Liver (tissue), 9 donors: ENCODE measurements around the gene ITGAE. TPM values are rescaled to one million over a fixed set of nuclear protein-coding genes. Genes with fewer than 3 reads are reported as not detected.
A peak's percentile ranks its signal among the peaks of the same experiment; 100 is the strongest.

Experiments
- DNase-seq: peaks from one replicate; pipeline ENCODE4 v3.0.0-alpha.2; 2017; ENCODE audit warnings: low spot score
- H3K27ac ChIP-seq, 2 donors: one replicate each; pipeline ENCODE4 v1.7.0; 2013; ENCODE audit warnings: inconsistent platforms in 2 of 2, low read length in 2 of 2, control low read depth in 1 of 2, low read depth in 1 of 2, mild to moderate bottlenecking in 1 of 2
- H3K27me3 ChIP-seq, 4 donors: one replicate each; pipeline versions ENCODE4 v1.6.1 to v1.7.0; 2013; ENCODE audit warnings: low read length in 3 of 4, inconsistent platforms in 1 of 4, mild to moderate bottlenecking in 1 of 4, moderate library complexity in 1 of 4; ENCODE audit not compliant: control insufficient read depth in 4 of 4, insufficient read depth in 4 of 4
- H3K36me3 ChIP-seq, 4 donors: one replicate each; pipeline versions ENCODE4 v1.6.1 to v1.7.0; 2013; ENCODE audit warnings: low read length in 3 of 4, mild to moderate bottlenecking in 3 of 4, low read depth in 1 of 4, moderate library complexity in 1 of 4; ENCODE audit not compliant: control insufficient read depth in 4 of 4, insufficient read depth in 3 of 4
- H3K4me1 ChIP-seq, 4 donors: one replicate each; pipeline versions ENCODE4 v1.6.1 to v1.7.0; 2013; ENCODE audit warnings: low read length in 3 of 4, mild to moderate bottlenecking in 3 of 4, moderate library complexity in 1 of 4; ENCODE audit not compliant: control insufficient read depth in 4 of 4, insufficient read depth in 4 of 4
- H3K4me3 ChIP-seq, 3 donors: one replicate each; pipeline versions ENCODE4 v1.6.1 to v1.7.0; 2013; ENCODE audit warnings: low read length in 3 of 3, control low read depth in 1 of 3, low read depth in 1 of 3, mild to moderate bottlenecking in 1 of 3
- H3K9ac ChIP-seq, 2 donors: one replicate each; pipeline ENCODE4 v1.7.0; 2013; ENCODE audit warnings: low read length in 2 of 2, mild to moderate bottlenecking in 2 of 2, moderate library complexity in 2 of 2, control low read depth in 1 of 2, low read depth in 1 of 2
- H3K9me3 ChIP-seq, 4 donors: one replicate each; pipeline versions ENCODE4 v1.6.1 to v1.7.0; 2013; ENCODE audit warnings: low read length in 3 of 4; ENCODE audit not compliant: control insufficient read depth in 4 of 4
- CTCF ChIP-seq: fragments of 150-350 bp; IDR thresholded peaks from 2 replicates; pipeline ENCODE4 v1.5.1; 2017; ENCODE audit warnings: improper control_type of control experiment, low read depth, low read length; ENCODE audit not compliant: missing input control
- EGR1 ChIP-seq, 2 donors: IDR thresholded peaks; 2 replicates each; pipeline ENCODE4 v1.6.1; 2016 to 2018; ENCODE audit warnings: antibody characterized with exemption in 2 of 2, low read depth in 2 of 2
- FOXA1 ChIP-seq: IDR thresholded peaks from 2 replicates; pipeline ENCODE4 v1.6.1; 2016; ENCODE audit warnings: antibody characterized with exemption
- FOXA2 ChIP-seq: IDR thresholded peaks from 2 replicates; pipeline ENCODE4 v1.6.1; 2016; ENCODE audit warnings: antibody characterized with exemption
- GABPA ChIP-seq, 2 donors: IDR thresholded peaks in 1 of 2; conservative IDR thresholded peaks in 1 of 2; 2 replicates each; pipeline ENCODE4 v1.6.1; 2016; ENCODE audit warnings: antibody characterized with exemption in 2 of 2, mild to moderate bottlenecking in 1 of 2, moderate library complexity in 1 of 2
- HNF4A ChIP-seq, 2 donors: conservative IDR thresholded peaks; 2 replicates each; pipeline ENCODE4 v1.6.1; 2016; ENCODE audit warnings: antibody characterized with exemption in 2 of 2, mild to moderate bottlenecking in 2 of 2
- HNF4G ChIP-seq: IDR thresholded peaks from 2 replicates; pipeline ENCODE4 v1.6.1; 2016; ENCODE audit warnings: antibody characterized with exemption
- JUND ChIP-seq, 2 donors: IDR thresholded peaks; 2 replicates each; pipeline ENCODE4 v1.6.1; 2016; ENCODE audit warnings: antibody characterized with exemption in 2 of 2
- NR2F2 ChIP-seq: IDR thresholded peaks from 2 replicates; pipeline ENCODE4 v1.6.1; 2016; ENCODE audit warnings: antibody characterized with exemption
- RAD21 ChIP-seq, 2 donors: IDR thresholded peaks; 2 replicates each; pipeline ENCODE4 v1.6.1; 2016; ENCODE audit warnings: antibody characterized with exemption in 2 of 2, mild to moderate bottlenecking in 2 of 2
- REST ChIP-seq: IDR thresholded peaks from 2 replicates; pipeline ENCODE4 v1.6.1; 2016; ENCODE audit warnings: antibody characterized with exemption, mild to moderate bottlenecking
- RXRA ChIP-seq, 2 donors: IDR thresholded peaks; 2 replicates each; pipeline ENCODE4 v1.6.1; 2017 to 2018; ENCODE audit warnings: antibody characterized with exemption in 2 of 2, mild to moderate bottlenecking in 1 of 2
- SP1 ChIP-seq: IDR thresholded peaks from 2 replicates; pipeline ENCODE4 v1.6.1; 2018; ENCODE audit warnings: antibody characterized with exemption, mild to moderate bottlenecking
- TAF1 ChIP-seq: conservative IDR thresholded peaks from 2 replicates; pipeline ENCODE4 v1.6.1; 2016; ENCODE audit warnings: antibody characterized with exemption, mild to moderate bottlenecking
- YY1 ChIP-seq: IDR thresholded peaks from 2 replicates; pipeline ENCODE4 v1.6.1; 2016; ENCODE audit warnings: antibody characterized with exemption, mild to moderate bottlenecking
- WGBS: extraction: QIAGEN DNeasy Blood & Tissue Kit; methylation state at CpG from one replicate; pipeline ENCODE4 v1.1.7; 2013; 5-methylcytosine and 5-hydroxymethylcytosine counted together
- polyA plus RNA-seq, 2 donors: library from polyadenylated mRNA; stranded (reverse) in 1 of 2; unstranded in 1 of 2; fragments of 200-250 nt in 1 of 2; fragments of >200 nt in 1 of 2; fragmentation: Nextera tagmentation in 1 of 2; extraction: Ambion mirVana in 1 of 2; gene quantifications; one replicate each; pipeline versions ENCODE4 v1.2.1 to v1.2.3, GENCODE V29; 2013 to 2015
- total RNA-seq, 2 donors: library from RNA; depleted of rRNA; stranded (reverse); fragments of >200 nt; gene quantifications; one replicate each; pipeline ENCODE4 v1.2.3, GENCODE V29; 2014
- TF ChIP-seq, protein P1 (sequence below): IDR thresholded peaks from 2 replicates; pipeline ENCODE4 v1.6.1; 2016; ENCODE audit warnings: antibody characterized with exemption
- TF ChIP-seq, protein P2 (sequence below): IDR thresholded peaks from 2 replicates; pipeline ENCODE4 v1.6.1; 2016; ENCODE audit warnings: antibody characterized with exemption
- TF ChIP-seq, protein P3 (sequence below): IDR thresholded peaks from 2 replicates; pipeline ENCODE4 v1.6.1; 2016; ENCODE audit warnings: antibody characterized with exemption
- donor health status: healthy.
- donor health status: healthy.
- donor health status: healthy.
- donor health status: healthy.
- donor health status: healthy.

ITGAE gene
- total and polyA plus RNA-seq, 4 donors, result 6.5 to 17.7 (median 12.1) TPM

DNA sequence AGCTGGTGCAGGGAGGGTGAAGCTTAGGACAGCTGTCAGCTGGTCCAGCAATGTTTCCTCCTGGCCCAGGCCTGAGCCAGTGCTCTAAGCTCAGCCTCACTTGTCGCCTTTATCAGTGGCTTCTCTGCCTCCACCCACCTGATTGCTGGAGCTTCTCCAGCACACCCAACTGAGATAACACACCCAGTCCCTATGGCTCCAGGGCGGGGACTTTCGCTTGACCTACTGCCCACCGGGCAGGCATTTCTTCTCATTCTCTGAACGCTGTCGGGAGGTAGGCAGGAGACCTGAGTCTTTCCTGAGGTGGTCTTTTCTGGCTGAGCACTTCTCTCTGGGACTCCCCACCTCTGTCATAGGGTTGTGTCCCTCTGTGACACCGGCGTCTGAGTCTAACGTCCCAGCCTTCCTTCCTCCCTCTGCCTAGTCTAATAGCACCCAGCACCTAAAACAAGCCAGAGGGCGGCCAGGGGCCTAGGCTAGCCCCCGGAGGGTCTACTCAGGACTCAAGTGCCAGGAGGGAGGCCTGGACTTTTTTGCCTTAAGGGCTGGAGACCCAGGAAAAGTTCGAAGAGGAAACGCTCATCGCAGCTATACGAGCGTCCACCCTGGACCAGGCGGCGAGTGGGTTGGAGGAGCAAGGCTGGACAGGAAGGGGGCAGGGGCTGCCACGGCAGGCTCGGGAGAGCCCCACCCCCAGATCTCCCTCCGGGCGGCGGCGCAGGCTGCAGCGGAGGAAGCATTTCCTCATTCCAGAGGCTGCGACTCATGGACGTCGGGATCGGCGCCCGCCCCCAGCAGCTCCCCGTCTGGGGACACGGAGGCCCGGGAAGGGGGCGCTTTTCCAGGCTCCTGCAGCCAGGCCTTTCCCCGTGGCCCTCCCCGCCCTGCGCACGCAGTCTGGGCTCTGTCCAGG is 133.4 kb downstream of the ITGAE start:
- no peaks in the 10 kb centered on the region for H3K27me3 ChIP-seq
- DNase-seq, result peak; percentile 70
- H3K27ac ChIP-seq, result peak overlapping the region; percentile 88 to 90
- no peak for TF ChIP-seq JUND (IDR thresholded peaks at IDR 0.05)
- peak in 1 of 2 donors; percentile 16 for TF ChIP-seq RAD21 (IDR thresholded peaks at IDR 0.05)
- TF ChIP-seq, protein P1, sequence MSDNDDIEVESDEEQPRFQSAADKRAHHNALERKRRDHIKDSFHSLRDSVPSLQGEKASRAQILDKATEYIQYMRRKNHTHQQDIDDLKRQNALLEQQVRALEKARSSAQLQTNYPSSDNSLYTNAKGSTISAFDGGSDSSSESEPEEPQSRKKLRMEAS, result no peak
- no peak for TF ChIP-seq FOXA1
- peak; percentile 64 for TF ChIP-seq TAF1
- TF ChIP-seq, protein P2, sequence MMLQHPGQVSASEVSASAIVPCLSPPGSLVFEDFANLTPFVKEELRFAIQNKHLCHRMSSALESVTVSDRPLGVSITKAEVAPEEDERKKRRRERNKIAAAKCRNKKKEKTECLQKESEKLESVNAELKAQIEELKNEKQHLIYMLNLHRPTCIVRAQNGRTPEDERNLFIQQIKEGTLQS, result no peak
- TF ChIP-seq YY1, result no peak
- TF ChIP-seq, protein P3, sequence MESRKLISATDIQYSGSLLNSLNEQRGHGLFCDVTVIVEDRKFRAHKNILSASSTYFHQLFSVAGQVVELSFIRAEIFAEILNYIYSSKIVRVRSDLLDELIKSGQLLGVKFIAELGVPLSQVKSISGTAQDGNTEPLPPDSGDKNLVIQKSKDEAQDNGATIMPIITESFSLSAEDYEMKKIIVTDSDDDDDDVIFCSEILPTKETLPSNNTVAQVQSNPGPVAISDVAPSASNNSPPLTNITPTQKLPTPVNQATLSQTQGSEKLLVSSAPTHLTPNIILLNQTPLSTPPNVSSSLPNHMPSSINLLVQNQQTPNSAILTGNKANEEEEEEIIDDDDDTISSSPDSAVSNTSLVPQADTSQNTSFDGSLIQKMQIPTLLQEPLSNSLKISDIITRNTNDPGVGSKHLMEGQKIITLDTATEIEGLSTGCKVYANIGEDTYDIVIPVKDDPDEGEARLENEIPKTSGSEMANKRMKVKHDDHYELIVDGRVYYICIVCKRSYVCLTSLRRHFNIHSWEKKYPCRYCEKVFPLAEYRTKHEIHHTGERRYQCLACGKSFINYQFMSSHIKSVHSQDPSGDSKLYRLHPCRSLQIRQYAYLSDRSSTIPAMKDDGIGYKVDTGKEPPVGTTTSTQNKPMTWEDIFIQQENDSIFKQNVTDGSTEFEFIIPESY, result no peak
- no peak for TF ChIP-seq NR2F2
- TF ChIP-seq HNF4G, result no peak
- TF ChIP-seq REST, result peak; percentile 33
- no peak for TF ChIP-seq CTCF
- TF ChIP-seq FOXA2, result no peak
- no peak for TF ChIP-seq GABPA (IDR thresholded peaks at IDR 0.05 in 1 of 2, conservative IDR thresholded peaks at IDR 0.05 in 1 of 2)
- peak; percentile 37 for TF ChIP-seq SP1
- no peak for TF ChIP-seq EGR1 (IDR thresholded peaks at IDR 0.05; ENCODE audit: low read depth in 2 of 2)
- peak in 1 of 2 donors; percentile 10 for TF ChIP-seq HNF4A (conservative IDR thresholded peaks at IDR 0.05)
- TF ChIP-seq RXRA (IDR thresholded peaks at IDR 0.05), result peak in 1 of 2 donors; percentile 19
- H3K4me3 ChIP-seq, result peak overlapping the region; percentile 70 to 83 (median 82)
- whole genome bisulfite sequencing, result 3% methylated on average over 39 of the region's 39 CpGs
- H3K36me3 ChIP-seq, result peaks cover 2 to 8% (median 5%) of the 10 kb centered on the region in 4 donors
- H3K4me1 ChIP-seq, result peaks cover 0 to 24% (median 23%) of the 10 kb centered on the region in 4 donors
- H3K9ac ChIP-seq, result peak overlapping the region; percentile 47 to 71
- H3K9me3 ChIP-seq, result no peaks in the 10 kb centered on the region
